Muscle layer of colon (tissue), 2 donors: ENCODE results near the gene UBA6.
A peak's percentile ranks its signal among the peaks of the same experiment; 100 is the strongest.
"Not testable (repeated sequence)": the region's sequence is repeated elsewhere in the genome, so short reads cannot be mapped to it uniquely, and the experiment has no call there.

Experiments used
- H3K27ac ChIP-seq: one replicate; pipeline ENCODE4 v1.7.0; 2013; ENCODE audit warnings: low read depth, mild to moderate bottlenecking, low read length, moderate library complexity
- H3K27me3 ChIP-seq, 2 donors: one replicate each; pipeline ENCODE4 v1.7.0; 2013; ENCODE audit warnings: low read length in 2 of 2, mild to moderate bottlenecking in 2 of 2; ENCODE audit not compliant: insufficient read depth in 2 of 2, control insufficient read depth in 1 of 2
- H3K36me3 ChIP-seq: one replicate; pipeline ENCODE4 v1.7.0; 2013; ENCODE audit warnings: mild to moderate bottlenecking, low read length; ENCODE audit not compliant: insufficient read depth
- H3K4me1 ChIP-seq: one replicate; pipeline ENCODE4 v1.7.0; 2013; ENCODE audit warnings: mild to moderate bottlenecking, low read length; ENCODE audit not compliant: insufficient read depth
- H3K4me3 ChIP-seq, 2 donors: one replicate each; pipeline ENCODE4 v1.7.0; 2013; ENCODE audit warnings: low read length in 2 of 2, low read depth in 1 of 2, mild to moderate bottlenecking in 1 of 2, moderate library complexity in 1 of 2
- H3K9ac ChIP-seq: one replicate; pipeline ENCODE4 v1.7.0; 2013; ENCODE audit warnings: low read length
- H3K9me3 ChIP-seq: one replicate; pipeline ENCODE4 v1.7.0; 2013; ENCODE audit warnings: mild to moderate bottlenecking, low read length
- donor health status: abdominal sarcoma.
- donor health status: Adenocarcinoma of cecum.

UBA6 gene

DNA sequence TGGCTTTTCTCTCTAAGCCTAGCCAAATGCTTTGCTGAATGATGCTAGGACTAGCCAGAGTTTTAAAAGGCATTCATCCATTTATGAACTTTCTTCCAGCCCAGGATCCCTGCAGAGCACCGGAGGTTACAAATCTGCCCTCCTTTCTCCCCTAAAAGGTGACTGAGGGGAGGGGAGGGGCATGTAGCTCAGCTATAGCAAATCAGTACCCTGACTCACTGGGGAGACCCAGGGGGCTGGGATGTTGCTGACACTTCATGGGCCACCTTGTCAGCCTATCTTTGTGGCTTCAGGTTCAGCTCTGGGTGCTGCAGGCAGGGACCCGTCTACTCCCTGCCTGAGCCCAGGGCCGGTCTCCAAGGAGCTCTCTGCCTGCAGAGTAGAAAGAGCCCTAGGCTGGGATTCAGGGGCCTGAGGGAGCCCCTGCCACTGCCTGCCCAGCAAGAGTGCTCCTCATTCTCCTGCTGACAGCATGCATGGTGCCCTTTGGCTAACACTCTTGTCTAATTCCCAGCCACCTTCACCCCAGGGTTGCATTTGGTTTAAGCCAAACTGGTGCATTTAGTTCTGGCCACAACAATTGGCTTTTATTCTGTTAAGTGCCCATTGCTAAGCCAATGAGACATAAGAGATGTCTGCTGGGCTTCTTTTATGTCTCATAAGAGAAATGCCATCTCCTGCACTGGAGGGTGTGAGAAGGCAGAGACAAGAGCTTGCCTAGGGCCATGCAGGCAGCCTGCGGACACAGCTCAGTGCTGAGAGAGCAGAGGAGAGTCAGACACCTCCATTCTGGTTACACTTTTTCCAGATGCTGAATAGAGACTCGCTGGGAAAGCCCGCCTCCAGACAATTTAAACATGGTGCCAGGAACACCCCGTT, 11.9 kb upstream of the UBA6 start:
- Histone ChIP-seq H3K27me3 (no peaks in the 10 kb centered on the region), H3K9me3 (no peaks in the 10 kb centered on the region), H3K9ac (no peak overlapping the region), H3K36me3 (no peaks in the 10 kb centered on the region), H3K4me1 (no peaks in the 10 kb centered on the region), H3K27ac (no peak overlapping the region), H3K4me3 (no peak overlapping the region)

DNA sequence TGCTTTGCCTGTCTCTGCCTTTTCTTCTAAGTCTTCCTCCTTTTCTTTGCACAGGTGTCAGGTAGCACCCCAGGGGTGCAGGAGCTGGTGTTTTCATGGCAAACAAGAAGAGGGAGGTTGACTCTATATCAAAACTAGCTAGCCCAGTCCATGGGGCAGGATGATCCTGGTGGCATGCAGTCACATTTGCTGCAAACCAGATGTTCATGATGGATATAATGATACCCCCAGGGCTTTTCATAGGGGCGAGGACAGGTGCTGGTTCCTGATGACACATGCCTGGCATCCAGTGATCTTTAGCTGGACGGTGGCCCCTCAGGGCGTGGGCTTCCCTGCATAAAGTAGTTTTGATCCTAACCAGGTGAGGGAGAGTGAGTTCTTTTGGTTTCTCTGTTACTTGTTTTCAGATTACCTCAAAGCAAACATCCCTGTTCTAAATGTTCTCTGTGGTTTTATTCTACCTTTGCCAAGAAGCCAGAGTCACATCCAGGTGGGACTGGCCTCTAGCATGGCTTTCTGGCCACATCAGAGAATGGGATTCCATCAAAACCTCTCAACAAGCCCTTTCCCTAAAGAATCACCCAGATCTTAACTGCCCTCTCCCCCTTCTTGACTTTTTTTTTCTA, 11.2 kb upstream of the UBA6 start:
- Histone ChIP-seq H3K9me3 (no peaks in the 10 kb centered on the region), H3K27ac (no peak overlapping the region), H3K4me1 (no peaks in the 10 kb centered on the region), H3K9ac (no peak overlapping the region), H3K36me3 (no peaks in the 10 kb centered on the region), H3K27me3 (no peaks in the 10 kb centered on the region), H3K4me3 (no peak overlapping the region)

DNA sequence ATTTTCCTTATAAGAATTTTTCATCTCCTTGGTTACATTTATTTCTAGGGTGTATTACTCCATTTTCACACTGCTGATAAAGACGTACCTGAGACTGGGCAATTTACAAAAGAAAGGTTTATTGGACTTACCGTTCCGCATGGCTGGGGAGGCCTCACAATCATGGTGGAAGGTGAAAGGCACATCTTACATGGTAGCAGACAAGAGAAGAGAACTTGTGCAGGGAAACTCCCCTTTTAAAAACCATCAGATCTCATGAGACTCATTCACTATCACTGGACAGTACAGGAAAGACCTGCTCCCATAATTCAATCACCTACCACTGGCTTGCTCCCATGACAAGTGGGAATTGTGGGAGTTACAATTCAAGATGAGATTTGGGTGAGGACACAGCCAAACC, 5.7 kb upstream of the UBA6 start:
- not testable (repeated sequence) for H3K9me3 ChIP-seq, H3K4me3 ChIP-seq, H3K36me3 ChIP-seq, H3K4me1 ChIP-seq, H3K9ac ChIP-seq, H3K27ac ChIP-seq, H3K27me3 ChIP-seq

DNA sequence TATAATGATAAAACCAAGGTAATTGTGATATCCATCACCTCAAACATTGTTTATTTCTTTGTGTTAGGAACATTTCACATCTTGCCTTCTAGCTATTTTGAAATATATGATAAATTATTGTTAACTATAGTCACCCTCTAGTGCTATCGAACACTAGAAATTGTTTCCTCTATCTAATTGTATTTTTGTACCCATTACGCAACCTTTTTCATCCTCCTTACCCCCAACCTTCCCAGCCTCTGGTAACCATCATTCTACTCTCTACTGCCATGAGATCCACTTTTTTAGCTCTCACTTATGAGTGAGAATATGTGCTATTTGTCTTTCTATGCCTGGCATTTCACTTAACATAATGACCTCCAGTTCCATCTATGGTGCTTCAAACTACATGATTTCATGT, 3.9 kb upstream of the UBA6 start:
- no peak overlapping the region for H3K27ac ChIP-seq
- no peak overlapping the region for H3K9ac ChIP-seq
- peaks cover 15% of the 10 kb centered on the region for H3K4me1 ChIP-seq
- no peak overlapping the region for H3K4me3 ChIP-seq
- H3K9me3 ChIP-seq, result no peaks in the 10 kb centered on the region
- H3K27me3 ChIP-seq, result no peaks in the 10 kb centered on the region
- no peaks in the 10 kb centered on the region for H3K36me3 ChIP-seq

DNA sequence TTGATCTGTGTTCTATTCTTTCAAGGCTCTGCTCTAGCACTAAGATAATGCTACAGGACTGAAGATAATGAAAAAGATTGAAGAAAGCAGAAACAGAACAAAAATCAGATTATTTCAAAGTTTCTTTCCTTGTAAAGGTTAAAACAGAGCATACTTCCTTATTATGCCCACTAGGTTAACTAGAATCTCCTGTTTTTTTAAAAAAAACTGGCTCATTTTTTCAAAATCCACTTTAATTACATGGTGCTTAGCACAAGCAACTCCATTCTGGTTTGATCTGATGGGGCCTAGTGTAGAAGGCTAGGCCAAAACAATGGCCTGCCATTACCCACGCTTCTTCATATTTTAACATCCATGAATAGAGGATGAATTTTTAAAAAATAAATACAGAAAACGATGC, 1.2 kb upstream of the UBA6 start:
- Histone ChIP-seq H3K9ac (no peak overlapping the region), H3K27me3 (no peaks in the 10 kb centered on the region), H3K4me1 (peaks cover 17% of the 10 kb centered on the region), H3K4me3 (peak overlapping the region in 1 of 2 donors; percentile 82), H3K9me3 (no peaks in the 10 kb centered on the region), H3K36me3 (no peaks in the 10 kb centered on the region), H3K27ac (no peak overlapping the region)

DNA sequence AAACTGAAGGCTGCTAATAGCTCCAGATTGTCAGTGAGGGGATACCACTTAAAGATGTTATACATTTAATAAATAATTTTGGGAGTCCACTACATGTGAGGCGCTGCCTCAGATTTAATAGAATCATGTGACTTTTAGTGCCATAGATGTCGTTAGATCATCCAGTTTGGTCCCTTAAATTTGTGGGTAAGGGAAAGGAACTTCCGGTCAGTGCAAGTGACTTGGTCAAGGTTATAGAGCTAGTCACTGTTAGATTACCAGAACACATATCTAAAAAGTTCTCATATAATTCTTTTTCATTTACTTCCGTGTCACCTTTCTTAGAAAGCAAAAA, 529 bp upstream of the UBA6 start:
- Histone ChIP-seq H3K9ac (peak overlapping the region; percentile 51), H3K27me3 (no peaks in the 10 kb centered on the region), H3K9me3 (no peaks in the 10 kb centered on the region), H3K27ac (peak overlapping the region; percentile 77), H3K4me3 (peak overlapping the region; percentile 82 to 95), H3K36me3 (no peaks in the 10 kb centered on the region), H3K4me1 (peaks cover 17% of the 10 kb centered on the region)

DNA sequence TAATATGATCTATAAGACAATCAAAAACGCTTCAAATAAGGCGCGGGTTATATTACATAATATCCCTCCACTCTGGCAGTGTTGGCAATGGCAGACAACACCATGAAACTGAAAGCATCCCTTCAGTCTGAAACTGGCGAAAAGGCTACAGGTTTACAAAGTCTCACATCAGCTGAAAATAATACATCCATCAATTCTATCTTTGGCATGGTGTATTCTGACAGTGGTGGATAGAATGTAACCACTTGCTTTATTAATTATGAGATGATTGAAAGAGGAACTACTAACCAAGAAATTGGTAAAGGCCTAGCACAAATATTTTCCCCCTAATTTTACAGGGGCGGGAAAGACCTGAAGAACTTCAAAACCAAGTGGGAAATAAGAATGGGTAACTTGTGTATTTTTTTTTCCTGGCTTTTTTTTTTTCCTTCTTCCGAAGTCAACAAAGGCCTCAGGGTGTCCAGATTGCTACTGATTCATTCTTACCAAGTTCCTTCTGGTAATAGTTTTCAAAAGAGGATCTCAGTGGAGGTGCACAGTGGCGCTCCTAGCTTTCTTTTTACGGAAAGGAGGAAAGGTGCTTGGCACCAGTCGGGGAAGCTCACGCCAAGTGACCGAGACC, 728 bp downstream of the UBA6 start:
- Histone ChIP-seq H3K9me3 (no peaks in the 10 kb centered on the region), H3K27ac (peak overlapping the region; percentile 77), H3K27me3 (no peaks in the 10 kb centered on the region), H3K4me1 (peaks cover 17% of the 10 kb centered on the region), H3K4me3 (peak overlapping the region; percentile 82 to 95), H3K36me3 (no peaks in the 10 kb centered on the region), H3K9ac (peak overlapping the region; percentile 85)

DNA sequence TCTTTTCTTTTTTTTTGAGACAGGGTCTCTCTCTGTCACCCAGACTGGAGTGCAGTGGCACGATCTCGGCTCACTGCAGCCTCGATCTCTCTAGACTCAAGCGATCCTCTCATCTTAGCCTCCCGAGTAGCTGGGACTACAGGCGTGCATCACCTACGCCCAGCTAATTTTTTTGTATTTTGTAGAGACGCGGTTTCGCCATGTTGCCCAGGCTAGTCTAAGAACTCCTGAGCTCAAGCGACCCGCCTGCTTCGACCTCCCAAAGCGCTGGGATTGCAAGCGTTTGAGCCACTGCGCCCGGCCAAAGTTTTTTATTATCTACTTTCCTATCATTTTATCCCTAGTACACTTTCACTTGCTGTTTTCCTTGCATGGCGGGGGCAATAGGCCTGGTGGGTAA, 1.4 kb downstream of the UBA6 start:
- Histone ChIP-seq H3K36me3 (no peaks in the 10 kb centered on the region), H3K4me3 (peak overlapping the region in 1 of 2 donors; percentile 82), H3K4me1 (peaks cover 17% of the 10 kb centered on the region), H3K27ac (no peak overlapping the region), H3K9me3 (no peaks in the 10 kb centered on the region), H3K9ac (no peak overlapping the region), H3K27me3 (no peaks in the 10 kb centered on the region)

DNA sequence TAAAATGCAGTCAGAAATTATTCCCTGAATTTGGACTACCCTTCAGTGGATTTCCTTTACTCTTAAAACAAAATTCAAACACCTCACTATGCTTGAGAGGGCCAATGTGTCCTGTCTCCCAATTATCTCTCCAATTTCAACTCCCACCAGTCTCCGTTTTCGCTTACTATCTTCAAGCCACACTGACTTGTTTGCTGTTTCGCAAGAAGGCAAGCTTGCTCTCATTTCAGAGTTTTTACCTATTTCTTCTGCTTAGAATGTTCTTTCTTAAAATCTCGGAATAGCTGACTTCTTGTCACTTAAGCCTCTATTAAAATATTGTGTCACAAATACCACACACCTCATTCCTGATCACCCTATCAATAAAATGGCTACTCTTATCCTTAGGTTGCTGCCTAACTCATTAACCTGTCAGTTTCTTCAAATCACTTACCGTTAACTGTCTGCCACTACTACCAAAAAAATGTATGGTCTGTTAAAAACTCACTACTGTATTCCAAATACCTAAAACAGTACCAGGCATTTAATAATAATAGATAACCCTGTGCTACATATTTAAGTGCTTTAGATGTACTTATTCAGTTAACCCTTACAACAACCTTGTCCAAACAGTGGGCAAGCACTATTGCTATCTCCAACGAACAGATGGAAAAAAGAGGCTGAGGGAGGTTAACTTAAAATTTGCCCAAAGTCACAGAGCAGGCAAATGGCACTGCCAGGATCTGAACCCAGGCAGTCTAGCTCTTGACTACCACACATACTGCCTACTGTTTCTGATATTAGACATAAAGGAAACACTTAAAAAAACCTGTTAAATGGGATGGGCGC, 2.9 kb downstream of the UBA6 start:
- no peak overlapping the region for H3K9ac ChIP-seq
- no peaks in the 10 kb centered on the region for H3K9me3 ChIP-seq
- H3K27ac ChIP-seq, result no peak overlapping the region
- peaks cover 17% of the 10 kb centered on the region for H3K4me1 ChIP-seq
- no peaks in the 10 kb centered on the region for H3K27me3 ChIP-seq
- H3K36me3 ChIP-seq, result no peaks in the 10 kb centered on the region
- H3K4me3 ChIP-seq, result no peak overlapping the region

DNA sequence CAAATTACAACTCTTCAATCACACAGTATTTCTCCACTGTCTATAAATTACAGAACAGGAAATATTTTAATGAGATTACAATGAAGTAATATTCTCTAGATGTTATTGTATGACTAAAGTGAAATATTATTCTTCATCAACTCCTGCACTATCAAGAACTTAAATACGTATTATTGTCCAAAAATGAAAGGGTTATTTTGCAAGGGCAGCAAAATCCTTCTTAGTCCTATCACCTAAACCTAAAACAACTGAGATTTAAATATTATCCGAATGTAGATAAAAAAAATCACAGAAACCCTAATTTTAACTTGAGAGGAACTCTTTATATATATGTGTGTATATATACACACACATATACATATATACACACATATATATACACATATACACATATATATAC, 4.9 kb downstream of the UBA6 start:
- H3K36me3 ChIP-seq, result peaks cover 5% of the 10 kb centered on the region
- no peak overlapping the region for H3K9ac ChIP-seq
- no peak overlapping the region for H3K4me3 ChIP-seq
- H3K27ac ChIP-seq, result no peak overlapping the region
- H3K27me3 ChIP-seq, result no peaks in the 10 kb centered on the region
- peaks cover 8% of the 10 kb centered on the region for H3K4me1 ChIP-seq
- no peaks in the 10 kb centered on the region for H3K9me3 ChIP-seq

DNA sequence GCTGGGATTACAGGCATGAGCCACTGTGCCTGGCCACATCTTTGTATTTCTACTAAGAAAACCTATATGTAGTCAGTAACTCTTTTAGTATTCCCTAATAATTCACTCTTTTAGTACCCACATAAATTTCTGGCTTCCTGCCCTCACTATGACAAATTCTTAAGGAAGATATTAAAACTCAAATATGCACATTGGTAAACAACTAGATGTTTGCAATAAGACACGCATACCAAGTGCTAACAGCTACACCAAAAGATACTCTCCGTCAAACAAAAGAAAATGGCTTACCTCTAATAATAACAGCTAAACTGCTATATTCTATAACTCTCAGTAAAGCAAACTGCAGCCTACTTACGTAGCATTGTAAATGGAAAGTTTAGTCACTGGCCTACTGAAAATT, 6.3 kb downstream of the UBA6 start:
- H3K4me1 ChIP-seq, result peaks cover 1% of the 10 kb centered on the region

More for the DNA sequence above, 6.3 kb downstream of the UBA6 start:
- Histone ChIP-seq H3K9me3 (no peaks in the 10 kb centered on the region), H3K9ac (no peak overlapping the region), H3K4me3 (no peak overlapping the region), H3K27ac (no peak overlapping the region), H3K27me3 (no peaks in the 10 kb centered on the region), H3K36me3 (peaks cover 5% of the 10 kb centered on the region)
